HEK293 (cell line): ENCODE data around the gene TACC2.

Source experiments
- CTCF ChIA-PET: fragments of 350-600 bp; formaldehyde crosslinking; extraction: SDS; loops from one replicate; lab custom pipeline; 2021; ENCODE audit warnings: antibody characterized with exemption; lab: Yijun Ruan, JAX
- POLR2A ChIA-PET: fragments of 300-600 bp; formaldehyde crosslinking; extraction: SDS; loops from one replicate; lab custom pipeline; 2020; ENCODE audit warnings: antibody characterized with exemption, inconsistent platforms; lab: Yijun Ruan, JAX
- H3K27ac ChIP-seq: fragments of 200-500 bp; sonication (Bioruptor generic); 2 replicates; pipeline ENCODE4 v1.5.1; 2014; ENCODE audit warnings: low read depth, low read length, control low read depth, inconsistent platforms; ENCODE audit errors: extremely low read depth
- H3K36me3 ChIP-seq, 2 experiments: fragments of 200-500 bp in 1 of 2; sonication (Bioruptor generic) in 1 of 2; 1 replicate in 1 of 2; 2 replicates in 1 of 2; pipeline ENCODE4 v1.5.1; 2014 to 2017; ENCODE audit warnings: inconsistent platforms in 2 of 2, low read length in 2 of 2; ENCODE audit not compliant: control insufficient read depth in 2 of 2, insufficient read depth in 1 of 2
- H3K4me1 ChIP-seq: fragments of 200-500 bp; sonication (Bioruptor generic); 2 replicates; pipeline ENCODE4 v1.5.1; 2014; ENCODE audit warnings: mild to moderate bottlenecking, low read length, inconsistent platforms; ENCODE audit not compliant: control insufficient read depth, insufficient read depth
- H3K4me3 ChIP-seq: 2 replicates; pipeline ENCODE4 v1.5.1; 2011; ENCODE audit warnings: low read depth, mild to moderate bottlenecking, control low read depth, low read length, moderate library complexity
- H3K9me3 ChIP-seq: fragments of 200-500 bp; sonication (Bioruptor generic); 2 replicates; pipeline ENCODE4 v1.5.1; 2014; ENCODE audit warnings: low read depth, low read length, inconsistent platforms; ENCODE audit not compliant: control insufficient read depth, insufficient read depth
- GLI2 ChIP-seq: fragments of 450-650 bp; formaldehyde crosslinking; IDR thresholded peaks from 2 replicates; pipeline ENCODE4; 2017; ENCODE audit warnings: missing biosample characterization, missing genetic modification characterization, low read depth, borderline replicate concordance
- GLIS1 ChIP-seq: fragments of 450-650 bp; formaldehyde crosslinking; IDR thresholded peaks from 2 replicates; pipeline ENCODE4 v1.5.1; 2016; ENCODE audit warnings: missing biosample characterization, missing genetic modification characterization
- HOXD13 ChIP-seq: sonication (generic); formaldehyde crosslinking; IDR thresholded peaks from 2 replicates; pipeline ENCODE4 v1.8.0; 2022; ENCODE audit warnings: missing genetic modification reagents, borderline replicate concordance
- IKZF3 ChIP-seq: fragments of 450-650 bp; IDR thresholded peaks from 2 replicates; pipeline ENCODE4 v1.5.0; 2018; ENCODE audit warnings: missing biosample characterization, mild to moderate bottlenecking, missing genetic modification characterization, moderate library complexity
- SALL2 ChIP-seq: fragments of 450-650 bp; formaldehyde crosslinking; IDR thresholded peaks from 2 replicates; pipeline ENCODE4 v1.5.0; 2017; ENCODE audit warnings: missing biosample characterization, mild to moderate bottlenecking, missing genetic modification characterization, borderline replicate concordance
- SCRT2 ChIP-seq: fragments of 450-650 bp; formaldehyde crosslinking; IDR thresholded peaks from 2 replicates; pipeline ENCODE4 v1.5.1; 2016; ENCODE audit warnings: missing biosample characterization, missing genetic modification characterization
- SETDB1 ChIP-seq: IDR thresholded peaks from one replicate; pipeline ENCODE4 v1.6.1; 2017; ENCODE audit warnings: mild to moderate bottlenecking, low read length, moderate library complexity, mixed read lengths; ENCODE audit not compliant: insufficient read length
- YY1 ChIP-seq: fragments of 450-650 bp; formaldehyde crosslinking; IDR thresholded peaks from 2 replicates; pipeline ENCODE4 v1.5.1; 2018; ENCODE audit warnings: missing biosample characterization, missing genetic modification characterization
- ZBTB6 ChIP-seq: fragments of 450-650 bp; formaldehyde crosslinking; IDR thresholded peaks from 2 replicates; pipeline ENCODE4 v1.5.1; 2017; ENCODE audit warnings: missing biosample characterization, missing genetic modification characterization
- ZBTB8A ChIP-seq: fragments of 450-650 bp; formaldehyde crosslinking; IDR thresholded peaks from 2 replicates; pipeline ENCODE4 v1.5.1; 2016; ENCODE audit warnings: missing biosample characterization, missing genetic modification characterization
- ZFP3 ChIP-seq: fragments of 450-650 bp; formaldehyde crosslinking; IDR thresholded peaks from 2 replicates; pipeline ENCODE4 v1.5.1; 2016; ENCODE audit warnings: low read depth, missing biosample characterization, missing genetic modification characterization
- ZFP69B ChIP-seq: fragments of 450-650 bp; formaldehyde crosslinking; IDR thresholded peaks from 2 replicates; pipeline ENCODE4 v1.5.1; 2016; ENCODE audit warnings: missing biosample characterization, missing genetic modification characterization
- ZNF114 ChIP-seq: fragments of 450-650 bp; formaldehyde crosslinking; IDR thresholded peaks from 2 replicates; pipeline ENCODE4 v1.5.0; 2017; ENCODE audit warnings: missing biosample characterization, missing genetic modification characterization
- ZNF155 ChIP-seq: fragments of 450-650 bp; formaldehyde crosslinking; IDR thresholded peaks from 2 replicates; pipeline ENCODE4 v1.5.1; 2016; ENCODE audit warnings: missing biosample characterization, missing genetic modification characterization
- ZNF174 ChIP-seq: fragments of 450-650 bp; formaldehyde crosslinking; IDR thresholded peaks from 2 replicates; pipeline ENCODE4 v1.5.0; 2017; ENCODE audit warnings: missing biosample characterization, mild to moderate bottlenecking, missing genetic modification characterization
- ZNF18 ChIP-seq: fragments of 450-650 bp; formaldehyde crosslinking; IDR thresholded peaks from 2 replicates; pipeline ENCODE4 v1.5.1; 2016; ENCODE audit warnings: missing biosample characterization, missing genetic modification characterization
- ZNF202 ChIP-seq: fragments of 450-650 bp; formaldehyde crosslinking; IDR thresholded peaks from 2 replicates; pipeline ENCODE4 v1.5.1; 2016; ENCODE audit warnings: missing biosample characterization, missing genetic modification characterization, borderline replicate concordance
- ZNF311 ChIP-seq: fragments of 450-650 bp; formaldehyde crosslinking; IDR thresholded peaks from 2 replicates; pipeline ENCODE4 v1.5.1; 2017; ENCODE audit warnings: missing biosample characterization, missing genetic modification characterization, borderline replicate concordance
- ZNF354C ChIP-seq: fragments of 450-650 bp; formaldehyde crosslinking; IDR thresholded peaks from 2 replicates; pipeline ENCODE4 v1.5.1; 2016; ENCODE audit warnings: missing biosample characterization, missing genetic modification characterization, low read depth, borderline replicate concordance
- ZNF473 ChIP-seq: fragments of 450-650 bp; formaldehyde crosslinking; IDR thresholded peaks from 2 replicates; pipeline ENCODE4 v1.5.1; 2017; ENCODE audit warnings: missing biosample characterization, missing genetic modification characterization
- ZNF518A ChIP-seq: fragments of 450-650 bp; formaldehyde crosslinking; conservative IDR thresholded peaks from 2 replicates; pipeline ENCODE4 v1.5.1; 2016; ENCODE audit warnings: low read depth, missing biosample characterization, missing genetic modification characterization
- ZNF544 ChIP-seq: fragments of 450-650 bp; formaldehyde crosslinking; IDR thresholded peaks from 2 replicates; pipeline ENCODE4 v1.5.0; 2017; ENCODE audit warnings: missing biosample characterization, missing genetic modification characterization
- ZNF600 ChIP-seq: fragments of 450-650 bp; formaldehyde crosslinking; IDR thresholded peaks from 2 replicates; pipeline ENCODE4 v1.5.1; 2016; ENCODE audit warnings: missing biosample characterization, missing genetic modification characterization
- ZSCAN16 ChIP-seq: fragments of 450-650 bp; formaldehyde crosslinking; IDR thresholded peaks from 2 replicates; pipeline ENCODE4 v1.5.1; 2016; ENCODE audit warnings: missing biosample characterization, missing genetic modification characterization
- TF ChIP-seq, protein P1 (sequence below): fragments of 450-650 bp; formaldehyde crosslinking; IDR thresholded peaks from 2 replicates; pipeline ENCODE4 v1.5.1; 2016; ENCODE audit warnings: missing biosample characterization, missing genetic modification characterization
- TF ChIP-seq, protein P2 (sequence below): fragments of 450-650 bp; formaldehyde crosslinking; IDR thresholded peaks from 2 replicates; pipeline ENCODE4 v1.5.0; 2017; ENCODE audit warnings: missing biosample characterization, missing genetic modification characterization, borderline replicate concordance
- TF ChIP-seq, protein P3 (sequence below): fragments of 450-650 bp; formaldehyde crosslinking; IDR thresholded peaks from 2 replicates; pipeline ENCODE4 v1.5.1; 2016; ENCODE audit warnings: missing biosample characterization, missing genetic modification characterization

TACC2 gene

DNA sequence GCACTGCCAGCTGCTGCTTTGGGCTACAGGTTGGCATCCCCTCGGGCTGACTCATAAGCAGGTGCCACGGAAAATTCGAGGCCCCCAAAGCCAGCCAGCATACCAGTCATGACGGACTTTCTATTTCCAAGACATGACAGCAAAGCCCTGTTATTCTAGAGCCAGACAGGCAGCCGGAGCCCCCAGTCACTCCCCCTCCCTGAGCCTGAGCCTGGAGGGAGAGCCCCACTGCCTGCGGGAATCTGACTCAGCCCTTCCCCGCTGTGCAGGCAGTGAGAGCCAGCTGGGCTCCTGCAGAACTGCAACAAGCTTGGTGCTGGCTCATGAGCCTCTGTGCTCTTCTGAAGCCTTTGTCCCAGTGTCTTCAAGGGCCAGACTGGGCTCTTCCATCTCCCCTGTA, 297.9 kb downstream of the TACC2 start:
- H3K36me3 ChIP-seq, result no peaks in the 10 kb centered on the region
- H3K4me3 ChIP-seq, result no peak overlapping the region
- H3K9me3 ChIP-seq, result no peaks in the 10 kb centered on the region
- ChIA-PET POLR2A (no interaction called here), CTCF (interaction anchor here (0.9 to 4.2 kb wide), 4 partner anchors 12 to 152 kb away, joined by 4 to 26 read pairs (median 8); no protein-coding TSS in a partner anchor)
- H3K4me1 ChIP-seq, result no peaks in the 10 kb centered on the region
- no peak overlapping the region for H3K27ac ChIP-seq
- TF ChIP-seq, protein P1, sequence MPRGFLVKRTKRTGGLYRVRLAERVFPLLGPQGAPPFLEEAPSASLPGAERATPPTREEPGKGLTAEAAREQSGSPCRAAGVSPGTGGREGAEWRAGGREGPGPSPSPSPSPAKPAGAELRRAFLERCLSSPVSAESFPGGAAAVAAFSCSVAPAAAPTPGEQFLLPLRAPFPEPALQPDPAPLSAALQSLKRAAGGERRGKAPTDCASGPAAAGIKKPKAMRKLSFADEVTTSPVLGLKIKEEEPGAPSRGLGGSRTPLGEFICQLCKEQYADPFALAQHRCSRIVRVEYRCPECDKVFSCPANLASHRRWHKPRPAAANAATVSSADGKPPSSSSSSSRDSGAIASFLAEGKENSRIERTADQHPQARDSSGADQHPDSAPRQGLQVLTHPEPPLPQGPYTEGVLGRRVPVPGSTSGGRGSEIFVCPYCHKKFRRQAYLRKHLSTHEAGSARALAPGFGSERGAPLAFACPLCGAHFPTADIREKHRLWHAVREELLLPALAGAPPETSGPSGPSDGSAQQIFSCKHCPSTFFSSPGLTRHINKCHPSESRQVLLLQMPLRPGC (tag by site-specific recombination), result no peak
- no peak for TF ChIP-seq ZSCAN16 (tag by site-specific recombination)
- TF ChIP-seq, protein P2, sequence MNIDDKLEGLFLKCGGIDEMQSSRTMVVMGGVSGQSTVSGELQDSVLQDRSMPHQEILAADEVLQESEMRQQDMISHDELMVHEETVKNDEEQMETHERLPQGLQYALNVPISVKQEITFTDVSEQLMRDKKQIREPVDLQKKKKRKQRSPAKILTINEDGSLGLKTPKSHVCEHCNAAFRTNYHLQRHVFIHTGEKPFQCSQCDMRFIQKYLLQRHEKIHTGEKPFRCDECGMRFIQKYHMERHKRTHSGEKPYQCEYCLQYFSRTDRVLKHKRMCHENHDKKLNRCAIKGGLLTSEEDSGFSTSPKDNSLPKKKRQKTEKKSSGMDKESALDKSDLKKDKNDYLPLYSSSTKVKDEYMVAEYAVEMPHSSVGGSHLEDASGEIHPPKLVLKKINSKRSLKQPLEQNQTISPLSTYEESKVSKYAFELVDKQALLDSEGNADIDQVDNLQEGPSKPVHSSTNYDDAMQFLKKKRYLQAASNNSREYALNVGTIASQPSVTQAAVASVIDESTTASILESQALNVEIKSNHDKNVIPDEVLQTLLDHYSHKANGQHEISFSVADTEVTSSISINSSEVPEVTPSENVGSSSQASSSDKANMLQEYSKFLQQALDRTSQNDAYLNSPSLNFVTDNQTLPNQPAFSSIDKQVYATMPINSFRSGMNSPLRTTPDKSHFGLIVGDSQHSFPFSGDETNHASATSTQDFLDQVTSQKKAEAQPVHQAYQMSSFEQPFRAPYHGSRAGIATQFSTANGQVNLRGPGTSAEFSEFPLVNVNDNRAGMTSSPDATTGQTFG (tag by site-specific recombination), result no peak
- peak; percentile 12; the same call in 1 of the 2 replicates for TF ChIP-seq ZBTB8A (tag by site-specific recombination)
- no peak for TF ChIP-seq YY1 (tag by site-specific recombination)
- TF ChIP-seq ZNF114, result no peak
- no peak for TF ChIP-seq ZNF544 (tag by site-specific recombination)
- TF ChIP-seq SETDB1, result no peak
- no peak for TF ChIP-seq ZNF518A (tag by site-specific recombination)
- TF ChIP-seq ZNF473 (tag by site-specific recombination), result no peak
- TF ChIP-seq ZNF18, result no peak
- TF ChIP-seq ZNF174 (tag by site-specific recombination), result no peak
- no peak for TF ChIP-seq ZNF354C (tag by site-specific recombination)
- no peak for TF ChIP-seq HOXD13
- no peak for TF ChIP-seq ZFP69B
- TF ChIP-seq ZNF202 (tag by site-specific recombination), result no peak
- TF ChIP-seq ZNF155 (tag by site-specific recombination), result no peak
- TF ChIP-seq ZNF311 (tag by site-specific recombination), result no peak
- TF ChIP-seq IKZF3 (tag by site-specific recombination), result no peak
- TF ChIP-seq, protein P3, sequence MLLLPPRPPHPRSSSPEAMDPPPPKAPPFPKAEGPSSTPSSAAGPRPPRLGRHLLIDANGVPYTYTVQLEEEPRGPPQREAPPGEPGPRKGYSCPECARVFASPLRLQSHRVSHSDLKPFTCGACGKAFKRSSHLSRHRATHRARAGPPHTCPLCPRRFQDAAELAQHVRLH (tag by site-specific recombination), result no peak
- no peak for TF ChIP-seq SALL2
- TF ChIP-seq SCRT2, result peak; percentile 32; the same call in 1 of the 2 replicates
- no peak for TF ChIP-seq GLI2
- peak; percentile 88 for TF ChIP-seq ZBTB6
- TF ChIP-seq GLIS1, result no peak
- TF ChIP-seq ZFP3 (tag by site-specific recombination), result no peak
- peak; percentile 52 for TF ChIP-seq ZNF600
